ENCODE measurements around the gene AGBL5. TPM values are rescaled to one million over a fixed set of nuclear protein-coding genes. Genes with fewer than 3 reads are reported as not detected.

AGBL5 gene
- total RNA-seq, 1 donor from 2014 or later, result 32.0 TPM

DNA sequence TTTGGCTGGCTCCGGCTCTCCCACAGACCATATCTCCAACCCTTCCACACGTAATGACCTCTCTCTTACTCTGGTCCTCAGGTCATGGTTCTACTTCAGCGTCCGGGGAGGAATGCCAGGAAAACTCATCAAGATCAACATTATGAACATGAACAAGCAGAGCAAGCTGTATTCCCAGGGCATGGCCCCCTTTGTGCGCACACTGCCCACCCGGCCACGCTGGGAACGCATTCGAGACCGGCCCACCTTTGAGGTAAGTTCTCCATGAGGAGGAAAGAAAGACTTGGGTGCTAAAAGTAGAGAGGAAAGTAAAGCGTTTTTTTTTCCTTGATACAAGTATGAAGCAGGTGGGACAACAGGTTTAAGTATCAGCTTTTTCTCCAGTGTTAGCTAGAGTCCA lies 1.9 kb downstream of the AGBL5 start:
- no peak for DNase-seq (ENCODE audit: low read depth)
- TF ChIP-seq, protein P1, sequence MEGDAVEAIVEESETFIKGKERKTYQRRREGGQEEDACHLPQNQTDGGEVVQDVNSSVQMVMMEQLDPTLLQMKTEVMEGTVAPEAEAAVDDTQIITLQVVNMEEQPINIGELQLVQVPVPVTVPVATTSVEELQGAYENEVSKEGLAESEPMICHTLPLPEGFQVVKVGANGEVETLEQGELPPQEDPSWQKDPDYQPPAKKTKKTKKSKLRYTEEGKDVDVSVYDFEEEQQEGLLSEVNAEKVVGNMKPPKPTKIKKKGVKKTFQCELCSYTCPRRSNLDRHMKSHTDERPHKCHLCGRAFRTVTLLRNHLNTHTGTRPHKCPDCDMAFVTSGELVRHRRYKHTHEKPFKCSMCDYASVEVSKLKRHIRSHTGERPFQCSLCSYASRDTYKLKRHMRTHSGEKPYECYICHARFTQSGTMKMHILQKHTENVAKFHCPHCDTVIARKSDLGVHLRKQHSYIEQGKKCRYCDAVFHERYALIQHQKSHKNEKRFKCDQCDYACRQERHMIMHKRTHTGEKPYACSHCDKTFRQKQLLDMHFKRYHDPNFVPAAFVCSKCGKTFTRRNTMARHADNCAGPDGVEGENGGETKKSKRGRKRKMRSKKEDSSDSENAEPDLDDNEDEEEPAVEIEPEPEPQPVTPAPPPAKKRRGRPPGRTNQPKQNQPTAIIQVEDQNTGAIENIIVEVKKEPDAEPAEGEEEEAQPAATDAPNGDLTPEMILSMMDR (IDR thresholded peaks at IDR 0.05; ENCODE audit: insufficient read depth, low read length, poor library complexity, severe bottlenecking), result no peak
- Histone ChIP-seq H3K27me3 (ENCODE audit: control insufficient read depth, insufficient read depth, low read length) (no peaks in the 10 kb centered on the region), H3K36me3 (ENCODE audit: control insufficient read depth, insufficient read depth, low read length) (no peaks in the 10 kb centered on the region), H3K4me3 (ENCODE audit: low read depth, low read length) (no peak overlapping the region)

DNA sequence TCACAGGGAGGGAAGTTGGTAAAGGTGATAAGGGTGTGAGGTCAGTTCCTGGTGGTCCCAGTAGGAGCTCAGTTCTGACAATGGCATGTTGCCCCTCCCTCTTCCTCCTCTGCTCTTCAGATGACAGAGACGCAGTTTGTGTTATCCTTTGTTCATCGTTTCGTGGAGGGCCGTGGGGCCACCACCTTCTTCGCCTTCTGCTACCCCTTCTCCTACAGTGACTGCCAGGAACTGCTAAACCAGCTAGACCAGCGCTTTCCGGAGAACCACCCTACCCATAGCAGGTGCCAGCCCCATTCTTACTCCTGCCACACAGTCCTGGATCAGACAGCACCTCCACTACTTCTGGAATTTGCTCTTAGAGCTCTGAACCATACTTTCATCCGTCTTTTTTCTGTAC lies 2.3 kb downstream of the AGBL5 start:
- no peak for DNase-seq (ENCODE audit: low read depth)
- TF ChIP-seq, protein P1 (IDR thresholded peaks at IDR 0.05; ENCODE audit: insufficient read depth, low read length, poor library complexity, severe bottlenecking), result no peak
- H3K4me3 ChIP-seq (ENCODE audit: low read depth, low read length), result no peak overlapping the region

DNA sequence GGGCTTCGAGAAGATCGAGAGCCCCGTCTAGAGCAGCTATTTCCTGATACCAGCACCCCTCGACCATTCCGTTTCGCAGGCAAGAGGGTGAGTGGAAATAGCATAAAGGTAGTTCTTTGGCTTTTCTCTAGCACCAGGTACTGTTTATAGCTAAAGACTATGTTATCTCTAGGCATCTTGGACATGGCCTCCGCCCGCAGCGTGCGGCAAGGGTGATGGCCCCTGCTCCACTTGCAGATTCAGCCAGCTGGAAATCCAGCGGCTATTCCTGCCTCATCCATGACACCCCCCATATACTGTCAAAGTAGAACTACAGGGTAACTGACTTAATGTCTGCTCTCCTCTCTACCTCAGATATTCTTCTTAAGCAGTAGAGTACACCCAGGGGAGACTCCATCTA lies 3.3 kb downstream of the AGBL5 start:
- no peaks in the 10 kb centered on the region for H3K36me3 ChIP-seq (ENCODE audit: control insufficient read depth, insufficient read depth, low read length)
- no peak overlapping the region for H3K4me3 ChIP-seq (ENCODE audit: low read depth, low read length)
- TF ChIP-seq, protein P1 (IDR thresholded peaks at IDR 0.05; ENCODE audit: insufficient read depth, low read length, poor library complexity, severe bottlenecking), result no peak
- H3K27me3 ChIP-seq (ENCODE audit: control insufficient read depth, insufficient read depth, low read length), result no peaks in the 10 kb centered on the region
- no peak for DNase-seq (ENCODE audit: low read depth)

More for the DNA sequence above, 2.3 kb downstream of the AGBL5 start:
- no peaks in the 10 kb centered on the region for H3K27me3 ChIP-seq (ENCODE audit: control insufficient read depth, insufficient read depth, low read length)
- no peaks in the 10 kb centered on the region for H3K36me3 ChIP-seq (ENCODE audit: control insufficient read depth, insufficient read depth, low read length)

DNA sequence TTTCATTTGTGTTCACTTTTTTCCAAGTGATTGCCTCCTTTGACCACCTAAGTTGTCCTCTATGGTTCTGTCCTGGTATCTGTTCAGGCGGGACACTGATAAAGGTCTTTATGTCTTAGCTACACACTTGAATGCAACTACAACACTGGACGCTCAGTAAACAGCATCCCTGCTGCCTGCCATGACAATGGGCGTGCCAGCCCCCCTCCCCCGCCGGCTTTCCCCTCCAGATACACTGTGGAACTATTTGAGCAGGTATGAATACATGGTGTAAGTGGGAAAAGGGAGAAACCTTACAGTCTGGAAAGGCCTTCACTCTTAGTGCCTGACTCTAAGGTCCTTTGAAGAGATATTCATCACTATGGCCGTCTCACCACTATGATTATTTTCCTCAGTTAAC lies 5.7 kb downstream of the AGBL5 start:
- DNase-seq (ENCODE audit: low read depth), result no peak
- TF ChIP-seq, protein P1 (IDR thresholded peaks at IDR 0.05; ENCODE audit: insufficient read depth, low read length, poor library complexity, severe bottlenecking), result no peak
- Histone ChIP-seq H3K4me3 (ENCODE audit: low read depth, low read length) (no peak overlapping the region), H3K27me3 (ENCODE audit: control insufficient read depth, insufficient read depth, low read length) (no peaks in the 10 kb centered on the region), H3K36me3 (ENCODE audit: control insufficient read depth, insufficient read depth, low read length) (no peaks in the 10 kb centered on the region)

DNA sequence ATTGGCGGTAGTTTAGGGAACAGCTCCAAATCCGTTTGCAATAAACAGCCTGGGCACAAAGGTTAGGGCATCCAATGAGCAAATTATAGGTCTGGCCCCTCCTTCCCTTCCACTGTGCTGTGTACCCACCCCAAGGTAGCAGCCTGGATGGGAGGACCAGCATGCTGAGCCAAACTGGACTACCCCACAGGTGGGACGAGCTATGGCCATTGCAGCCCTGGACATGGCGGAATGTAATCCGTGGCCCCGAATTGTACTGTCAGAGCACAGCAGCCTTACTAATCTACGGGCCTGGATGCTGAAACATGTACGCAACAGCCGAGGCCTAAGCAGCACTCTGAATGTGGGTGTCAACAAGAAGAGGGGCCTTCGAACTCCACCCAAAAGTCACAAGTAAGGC lies 6.7 kb downstream of the AGBL5 start:
- Histone ChIP-seq H3K36me3 (ENCODE audit: control insufficient read depth, insufficient read depth, low read length) (no peaks in the 10 kb centered on the region), H3K27me3 (ENCODE audit: control insufficient read depth, insufficient read depth, low read length) (no peaks in the 10 kb centered on the region), H3K4me3 (ENCODE audit: low read depth, low read length) (no peak overlapping the region)
- TF ChIP-seq, protein P1 (IDR thresholded peaks at IDR 0.05; ENCODE audit: insufficient read depth, low read length, poor library complexity, severe bottlenecking), result no peak
- no peak for DNase-seq (ENCODE audit: low read depth)

DNA sequence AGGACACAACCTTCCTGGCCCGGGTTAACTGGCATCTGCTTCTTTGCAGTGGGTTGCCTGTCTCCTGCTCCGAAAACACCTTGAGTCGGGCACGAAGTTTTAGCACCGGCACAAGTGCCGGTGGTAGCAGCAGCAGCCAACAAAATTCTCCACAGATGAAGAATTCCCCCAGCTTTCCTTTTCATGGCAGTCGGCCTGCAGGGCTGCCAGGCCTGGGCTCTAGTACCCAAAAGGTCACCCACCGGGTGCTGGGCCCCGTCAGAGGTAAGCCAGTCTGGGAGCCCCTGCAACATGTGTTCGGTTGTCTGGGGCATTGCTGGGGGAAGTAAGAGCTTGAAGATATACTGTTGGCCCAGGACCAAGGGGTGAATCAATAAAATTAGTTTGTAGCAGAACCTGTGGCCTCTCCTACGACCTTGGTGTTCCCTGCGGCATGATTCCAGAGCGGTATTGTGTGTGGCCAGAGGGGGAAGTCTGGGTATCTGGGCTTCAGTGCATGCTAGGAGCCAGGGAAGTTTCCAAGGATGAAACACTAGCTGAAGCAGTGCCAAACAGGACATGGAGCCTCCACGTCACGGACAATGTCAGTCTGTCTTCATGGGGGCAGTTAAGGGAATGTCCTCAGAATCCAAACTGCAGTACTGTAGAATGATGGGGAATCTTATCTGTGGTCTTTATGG lies 7.8 kb downstream of the AGBL5 start:
- no peaks in the 10 kb centered on the region for H3K36me3 ChIP-seq (ENCODE audit: control insufficient read depth, insufficient read depth, low read length)
- TF ChIP-seq, protein P1 (IDR thresholded peaks at IDR 0.05; ENCODE audit: insufficient read depth, low read length, poor library complexity, severe bottlenecking), result no peak
- no peak overlapping the region for H3K4me3 ChIP-seq (ENCODE audit: low read depth, low read length)
- DNase-seq (ENCODE audit: low read depth), result no peak
- no peaks in the 10 kb centered on the region for H3K27me3 ChIP-seq (ENCODE audit: control insufficient read depth, insufficient read depth, low read length)
